Esophagus squamous epithelium (tissue), 5 donors: ENCODE results near the gene AHNAK. TPM values are rescaled to one million over a fixed set of nuclear protein-coding genes. Genes with fewer than 3 reads are reported as not detected.

Experiments used
- DNase-seq: peaks from one replicate; lab custom pipeline; 2025; lab: John Stamatoyannopoulos, UW
- H3K27ac ChIP-seq, 4 donors: fragments of 200-600 bp; sonication (generic); one replicate each; pipeline ENCODE4 v1.5.1; 2016 to 2019; ENCODE audit warnings: mild to moderate bottlenecking in 1 of 4
- H3K27me3 ChIP-seq, 4 donors: fragments of 200-600 bp; sonication (generic); 1 replicate in 3 of 4; 2 replicates in 1 of 4; pipeline versions ENCODE4 v1.5.1 to v1.6.0; 2017 to 2021; ENCODE audit warnings: antibody characterized with exemption in 1 of 4
- H3K36me3 ChIP-seq, 3 donors: fragments of 200-600 bp; sonication (generic); one replicate each; pipeline ENCODE4 v1.5.1; 2016 to 2019
- H3K4me1 ChIP-seq, 3 donors: fragments of 200-600 bp; sonication (generic); one replicate each; pipeline ENCODE4 v1.5.1; 2017 to 2019
- H3K4me3 ChIP-seq, 4 donors: fragments of 200-600 bp; sonication (generic); 1 replicate in 3 of 4; 2 replicates in 1 of 4; pipeline ENCODE4 v1.5.1; 2016 to 2019; ENCODE audit warnings: mild to moderate bottlenecking in 2 of 4, moderate library complexity in 1 of 4
- H3K9me3 ChIP-seq, 3 donors: fragments of 200-600 bp; sonication (generic); one replicate each; pipeline ENCODE4 v1.5.1; 2016 to 2019
- POLR2A ChIP-seq, 4 donors: fragments of 450-650 bp; IDR thresholded peaks; one replicate each; pipeline ENCODE4 v1.6.1; 2017; ENCODE audit warnings: antibody characterized with exemption in 4 of 4, mild to moderate bottlenecking in 4 of 4, moderate library complexity in 3 of 4
- WGBS, 2 donors: methylation state at CpG; one replicate each; pipeline ENCODE4 v1.1.5; 2018; 5-methylcytosine and 5-hydroxymethylcytosine counted together
- intact Hi-C: fragments of 100-400 bp; cut with DNase I; formaldehyde crosslinking; loops from one replicate; pipeline ENCODE4 v1.15.0; 2022
- total RNA-seq, 4 donors: library from RNA; depleted of rRNA; stranded (reverse); fragments of >200 nt; gene quantifications; one replicate each; pipeline ENCODE4 v1.1.0, GENCODE V29; 2016
- TF ChIP-seq, protein P1 (sequence below), 6 experiments: fragments of 450-650 bp in 4 of 6; fragments of 200-600 bp in 2 of 6; sonication (generic) in 2 of 6; IDR thresholded peaks; one replicate each; pipeline ENCODE4 v1.5.1; 2016 to 2019; ENCODE audit warnings: antibody characterized with exemption in 6 of 6, mild to moderate bottlenecking in 4 of 6, moderate library complexity in 4 of 6
- donor health status: DM: yes; HTN: yes; CAD: no.

AHNAK gene
- total RNA-seq, 4 donors from 2014 or later: 695 to 1,250 (median 954) TPM

DNA sequence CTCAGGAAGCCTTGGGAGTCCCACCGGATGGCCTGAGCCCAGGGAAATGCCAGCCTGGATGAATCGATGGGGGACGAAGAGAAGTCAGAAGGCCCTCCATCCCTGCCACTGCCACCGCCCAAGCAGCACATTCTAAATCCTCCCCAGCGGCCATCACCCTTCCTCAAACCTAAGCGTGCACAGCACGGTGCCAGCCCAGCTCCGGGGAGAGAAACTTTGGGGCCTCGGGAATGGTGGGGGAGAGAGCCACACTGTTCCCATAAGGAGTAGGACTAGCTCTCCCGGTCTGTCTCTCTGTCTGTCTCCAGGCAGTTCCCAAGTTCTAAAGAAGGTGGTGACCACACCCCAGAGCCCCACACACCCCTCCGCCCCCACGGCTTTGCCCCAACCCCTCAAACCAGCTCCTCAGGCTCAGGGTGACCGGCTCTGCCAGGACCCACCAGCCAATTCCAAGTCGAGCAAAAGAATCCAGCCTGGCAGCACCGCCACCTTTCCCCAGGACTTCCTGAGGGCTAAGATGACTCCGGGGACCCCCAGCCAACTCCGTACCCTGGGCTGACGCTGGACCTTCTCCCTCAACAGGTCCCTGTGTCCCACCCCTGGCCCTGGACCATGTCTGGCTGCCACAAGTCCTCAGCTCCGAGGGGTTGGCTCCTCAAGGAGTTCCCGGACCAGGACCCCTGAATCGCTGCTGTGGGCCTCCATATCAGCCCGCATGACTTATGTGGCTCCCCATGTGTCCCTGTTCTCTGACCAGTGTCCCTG lies 2.7 kb downstream of the AHNAK start:
- Histone ChIP-seq H3K9me3 (no peaks in the 10 kb centered on the region), H3K4me3 (peak overlapping the region; percentile 88 to 100 (median 98)), H3K4me1 (peaks cover 46 to 82% (median 59%) of the 10 kb centered on the region in 3 donors), H3K27ac (peak overlapping the region; percentile 99 to 100 (median 100)), H3K27me3 (no peaks in the 10 kb centered on the region), H3K36me3 (peaks cover 0 to under 1% (median 0%) of the 10 kb centered on the region in 3 donors)
- intact Hi-C loops: loop anchor here (2.0 kb wide), 1 partner anchor 117 kb away; no protein-coding TSS in a partner anchor
- 3 to 29% methylated on average over 3 to 12 of the region's 22 CpGs for WGBS, 2 donors
- TF ChIP-seq, protein P1, sequence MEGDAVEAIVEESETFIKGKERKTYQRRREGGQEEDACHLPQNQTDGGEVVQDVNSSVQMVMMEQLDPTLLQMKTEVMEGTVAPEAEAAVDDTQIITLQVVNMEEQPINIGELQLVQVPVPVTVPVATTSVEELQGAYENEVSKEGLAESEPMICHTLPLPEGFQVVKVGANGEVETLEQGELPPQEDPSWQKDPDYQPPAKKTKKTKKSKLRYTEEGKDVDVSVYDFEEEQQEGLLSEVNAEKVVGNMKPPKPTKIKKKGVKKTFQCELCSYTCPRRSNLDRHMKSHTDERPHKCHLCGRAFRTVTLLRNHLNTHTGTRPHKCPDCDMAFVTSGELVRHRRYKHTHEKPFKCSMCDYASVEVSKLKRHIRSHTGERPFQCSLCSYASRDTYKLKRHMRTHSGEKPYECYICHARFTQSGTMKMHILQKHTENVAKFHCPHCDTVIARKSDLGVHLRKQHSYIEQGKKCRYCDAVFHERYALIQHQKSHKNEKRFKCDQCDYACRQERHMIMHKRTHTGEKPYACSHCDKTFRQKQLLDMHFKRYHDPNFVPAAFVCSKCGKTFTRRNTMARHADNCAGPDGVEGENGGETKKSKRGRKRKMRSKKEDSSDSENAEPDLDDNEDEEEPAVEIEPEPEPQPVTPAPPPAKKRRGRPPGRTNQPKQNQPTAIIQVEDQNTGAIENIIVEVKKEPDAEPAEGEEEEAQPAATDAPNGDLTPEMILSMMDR (IDR thresholded peaks at IDR 0.05): no peak
- TF ChIP-seq POLR2A (IDR thresholded peaks at IDR 0.05): no peak
- DNase-seq: no peak

DNA sequence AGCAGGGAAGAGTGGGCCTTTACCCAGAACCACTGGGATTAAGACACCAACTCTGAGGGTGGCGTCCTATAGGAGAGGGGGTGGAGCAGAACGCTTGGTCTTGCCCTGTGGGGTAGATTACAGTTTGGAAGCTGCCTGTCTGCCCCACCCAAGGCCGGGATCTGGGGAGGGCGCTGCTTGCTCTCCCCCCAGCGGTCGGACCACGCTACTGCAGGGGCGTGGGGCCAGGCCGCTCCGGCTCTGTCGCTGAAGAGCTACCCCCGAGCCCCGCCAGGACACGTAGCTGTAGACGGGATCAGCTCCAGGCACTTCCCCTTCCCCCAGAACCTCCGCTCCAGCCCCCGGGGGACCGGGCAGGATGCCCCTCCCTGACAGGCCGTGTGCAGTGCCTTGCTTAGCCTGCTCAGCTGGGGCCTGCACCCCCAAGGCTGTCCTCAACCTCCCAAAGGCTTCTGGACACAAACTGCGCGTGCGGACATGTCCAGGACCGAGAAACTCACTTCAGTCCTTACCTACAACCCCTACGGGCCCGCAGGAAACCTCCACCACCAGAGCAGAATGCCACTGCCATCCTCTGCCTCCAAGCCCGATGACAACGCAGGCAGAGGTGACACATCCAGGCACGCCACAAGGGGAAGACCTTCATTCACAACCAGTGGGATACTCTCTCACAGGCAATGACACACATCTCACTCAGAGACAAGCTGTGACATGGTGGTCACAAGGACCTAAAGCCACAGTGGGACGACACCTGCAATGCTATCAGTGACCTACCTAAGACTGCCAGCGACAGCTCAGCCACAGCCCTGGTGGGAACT lies 3.6 kb downstream of the AHNAK start:
- H3K4me1 ChIP-seq: peaks cover 46 to 82% (median 62%) of the 10 kb centered on the region in 3 donors
- WGBS, 2 donors: 0 to 20% methylated on average over 1 to 2 of the region's 30 CpGs

DNA sequence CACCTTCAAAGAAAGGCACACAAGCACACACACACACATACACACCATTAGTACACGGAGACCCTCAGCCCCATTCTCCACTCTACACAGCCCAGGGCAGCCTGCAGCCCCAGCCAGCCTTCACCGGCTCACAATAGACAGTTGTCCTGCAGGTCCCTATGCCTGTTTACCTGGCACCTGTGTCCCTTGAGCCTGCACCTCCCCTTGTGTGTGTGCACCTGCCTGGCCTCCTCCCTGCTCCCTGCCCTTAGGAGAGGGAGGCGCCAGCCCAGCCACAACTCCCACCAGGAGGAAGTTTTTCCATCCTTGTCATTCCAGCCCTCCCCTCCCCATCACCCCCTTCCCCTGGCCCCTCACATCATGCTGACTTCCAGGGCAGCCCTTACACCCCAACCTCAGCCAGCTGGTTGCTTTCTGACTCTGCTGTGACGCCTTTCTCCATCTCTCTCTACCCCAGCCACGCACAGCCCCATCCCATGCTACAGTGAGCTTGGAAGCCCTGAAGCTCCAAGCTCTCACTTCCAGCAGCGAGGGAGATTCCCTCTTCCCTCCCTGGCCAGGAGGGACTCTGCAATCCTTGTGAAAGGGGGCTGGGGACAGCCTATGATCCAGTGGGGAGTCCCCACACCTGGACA lies 4.4 kb downstream of the AHNAK start:
- intact Hi-C loops: loop anchor here (2.0 kb wide), 1 partner anchor 115 kb away; no protein-coding TSS in a partner anchor
- DNase-seq: no peak
- peak overlapping the region; percentile 88 to 100 (median 98) for H3K4me3 ChIP-seq
- H3K27me3 ChIP-seq: no peaks in the 10 kb centered on the region
- peaks cover 53 to 82% (median 64%) of the 10 kb centered on the region in 3 donors for H3K4me1 ChIP-seq
- peak overlapping the region; percentile 99 to 100 (median 100) for H3K27ac ChIP-seq
- no peaks in the 10 kb centered on the region for H3K9me3 ChIP-seq
- WGBS, 2 donors: 11 to 26% methylated on average over 4 of the region's 6 CpGs
- TF ChIP-seq, protein P1 (IDR thresholded peaks at IDR 0.05): no peak
- TF ChIP-seq POLR2A (IDR thresholded peaks at IDR 0.05): peak in 1 of 4 donors; percentile 21
- H3K36me3 ChIP-seq: peaks cover 0 to 14% (median 0%) of the 10 kb centered on the region in 3 donors

More for the DNA sequence above, 3.6 kb downstream of the AHNAK start:
- peak overlapping the region; percentile 99 to 100 (median 100) for H3K27ac ChIP-seq
- intact Hi-C loops: loop anchor here (2.0 kb wide), 1 partner anchor 116 kb away; no protein-coding TSS in a partner anchor
- peaks cover 0 to 10% (median 0%) of the 10 kb centered on the region in 3 donors for H3K36me3 ChIP-seq
- DNase-seq: no peak
- TF ChIP-seq POLR2A (IDR thresholded peaks at IDR 0.05): peak in 2 of 4 donors; percentile 28 to 40
- TF ChIP-seq, protein P1 (IDR thresholded peaks at IDR 0.05): peak; percentile 99 to 100 (median 100)
- H3K4me3 ChIP-seq: peak overlapping the region; percentile 88 to 100 (median 98)
- no peaks in the 10 kb centered on the region for H3K27me3 ChIP-seq
- H3K9me3 ChIP-seq: no peaks in the 10 kb centered on the region

DNA sequence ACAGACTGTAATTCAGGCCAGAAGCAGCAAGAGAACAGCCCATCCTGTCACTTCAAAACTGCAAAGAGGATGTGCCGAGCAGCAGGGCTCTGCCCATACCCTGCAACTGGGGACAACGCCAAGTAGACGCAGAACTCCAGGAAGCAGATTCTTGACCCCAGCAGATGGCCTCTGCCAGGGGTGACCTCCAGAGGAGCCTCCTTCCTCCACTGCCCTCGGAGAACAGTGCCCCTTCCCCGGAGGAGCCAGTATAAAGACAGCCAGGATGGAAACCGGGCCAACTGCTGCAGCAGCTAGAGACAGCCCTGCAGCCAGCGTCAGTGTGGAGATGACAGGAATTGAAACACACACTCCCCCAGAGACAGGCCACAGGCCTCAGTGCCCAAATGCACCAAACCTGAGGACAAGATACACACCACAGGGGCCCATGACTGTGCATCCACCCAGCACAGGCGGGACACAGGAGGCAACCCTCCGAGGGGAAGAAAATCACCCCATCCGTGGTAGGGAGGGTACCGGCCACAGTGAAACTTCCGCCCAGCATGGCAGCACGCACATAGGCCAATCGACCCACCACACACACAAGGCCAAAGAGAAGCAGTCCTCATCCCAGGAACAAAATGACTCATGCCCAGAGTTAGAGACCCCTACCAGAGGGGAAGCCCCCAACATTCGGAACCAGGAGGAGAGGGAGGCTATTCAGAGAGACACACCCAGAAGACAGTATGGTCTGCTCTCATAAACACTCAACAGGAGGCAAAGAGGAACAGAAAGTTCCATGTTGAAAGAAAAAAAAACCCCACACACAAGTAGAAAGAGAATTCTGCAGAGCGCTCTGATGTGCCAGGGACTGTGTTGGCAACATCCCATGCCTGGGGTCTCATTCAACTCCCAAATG lies 5.6 kb downstream of the AHNAK start:
- DNase-seq: no peak
- Histone ChIP-seq H3K4me3 (peak overlapping the region; percentile 2 to 100 (median 98)), H3K4me1 (peaks cover 64 to 89% (median 64%) of the 10 kb centered on the region in 3 donors), H3K9me3 (no peaks in the 10 kb centered on the region), H3K36me3 (peaks cover 2 to 26% (median 7%) of the 10 kb centered on the region in 3 donors), H3K27me3 (no peaks in the 10 kb centered on the region), H3K27ac (peak overlapping the region; percentile 99 to 100 (median 100))
- 5 to 13% methylated on average over 6 to 10 of the region's 16 CpGs for WGBS, 2 donors
- TF ChIP-seq POLR2A (IDR thresholded peaks at IDR 0.05): no peak
- TF ChIP-seq, protein P1 (IDR thresholded peaks at IDR 0.05): no peak
- intact Hi-C loops: no loop called here
